IPS-18c (cell line): Measurements from ENCODE around the gene ATP8A2.

ENCODE experiments used
- H3K4me3 ChIP-seq: 2 replicates; pipeline ENCODE4 v1.7.0; 2013; ENCODE audit warnings: low read depth, mild to moderate bottlenecking, low read length, moderate library complexity; ENCODE audit not compliant: insufficient read depth
- H3K9me3 ChIP-seq: one replicate; pipeline ENCODE4 v1.6.1; 2013; ENCODE audit warnings: mild to moderate bottlenecking, low read length, moderate library complexity; ENCODE audit not compliant: control insufficient read depth, insufficient read depth

Gene ATP8A2

GRCh38 chr13:25709088-25709487, 337.3 kb downstream of the ATP8A2 start:
- Histone ChIP-seq H3K4me3 (no peak overlapping the region), H3K9me3 (no peaks in the 10 kb centered on the region)

GRCh38 chr13:25715760-25716159, 344.0 kb downstream of the ATP8A2 start:
- Histone ChIP-seq H3K9me3 (no peaks in the 10 kb centered on the region), H3K4me3 (no peak overlapping the region)

- Histone ChIP-seq H3K9me3 (no peaks in the 10 kb centered on the region), H3K4me3 (no peak overlapping the region)
Observed at GRCh38 chr13:25717666-25718197, 346.0 kb downstream of the ATP8A2 start.

GRCh38 chr13:25719666-25720065, 347.9 kb downstream of the ATP8A2 start:
- Histone ChIP-seq H3K4me3 (no peak overlapping the region), H3K9me3 (no peaks in the 10 kb centered on the region)

GRCh38 chr13:25722893-25723292, 351.1 kb downstream of the ATP8A2 start:
- Histone ChIP-seq H3K9me3 (no peaks in the 10 kb centered on the region), H3K4me3 (no peak overlapping the region)

GRCh38 chr13:25725104-25725503, 353.3 kb downstream of the ATP8A2 start:
- H3K9me3 ChIP-seq, result no peaks in the 10 kb centered on the region

GRCh38 chr13:25727250-25727649, 355.5 kb downstream of the ATP8A2 start:
- no peak overlapping the region for H3K4me3 ChIP-seq
- no peaks in the 10 kb centered on the region for H3K9me3 ChIP-seq

More at GRCh38 chr13:25725104-25725503, 353.3 kb downstream of the ATP8A2 start:
- no peak overlapping the region for H3K4me3 ChIP-seq

- Histone ChIP-seq H3K9me3 (no peaks in the 10 kb centered on the region), H3K4me3 (no peak overlapping the region)
Observed at GRCh38 chr13:25727810-25728209, 356.0 kb downstream of the ATP8A2 start.

GRCh38 chr13:25729201-25729600, 357.4 kb downstream of the ATP8A2 start:
- Histone ChIP-seq H3K4me3 (no peak overlapping the region), H3K9me3 (no peaks in the 10 kb centered on the region)

GRCh38 chr13:25731037-25731436, 359.3 kb downstream of the ATP8A2 start:
- Histone ChIP-seq H3K4me3 (no peak overlapping the region), H3K9me3 (no peaks in the 10 kb centered on the region)

- H3K4me3 ChIP-seq, result no peak overlapping the region
Observed at GRCh38 chr13:25731536-25731935, 359.8 kb downstream of the ATP8A2 start.

GRCh38 chr13:25732111-25732865, 360.5 kb downstream of the ATP8A2 start:
- no peak overlapping the region for H3K4me3 ChIP-seq
- no peaks in the 10 kb centered on the region for H3K9me3 ChIP-seq

More at GRCh38 chr13:25731536-25731935, 359.8 kb downstream of the ATP8A2 start:
- H3K9me3 ChIP-seq, result no peaks in the 10 kb centered on the region

- Histone ChIP-seq H3K4me3 (no peak overlapping the region), H3K9me3 (no peaks in the 10 kb centered on the region)
Observed at GRCh38 chr13:25733001-25733491, 361.3 kb downstream of the ATP8A2 start.

- H3K9me3 ChIP-seq, result no peaks in the 10 kb centered on the region
- no peak overlapping the region for H3K4me3 ChIP-seq
Observed at GRCh38 chr13:25733696-25734435, 362.1 kb downstream of the ATP8A2 start.

- no peaks in the 10 kb centered on the region for H3K9me3 ChIP-seq
Observed at GRCh38 chr13:25738342-25739196, 366.8 kb downstream of the ATP8A2 start.

GRCh38 chr13:25739376-25739775, 367.6 kb downstream of the ATP8A2 start:
- no peaks in the 10 kb centered on the region for H3K9me3 ChIP-seq

More at GRCh38 chr13:25738342-25739196, 366.8 kb downstream of the ATP8A2 start:
- H3K4me3 ChIP-seq, result no peak overlapping the region

GRCh38 chr13:25741796-25742195, 370.0 kb downstream of the ATP8A2 start:
- no peak overlapping the region for H3K4me3 ChIP-seq
- H3K9me3 ChIP-seq, result no peaks in the 10 kb centered on the region

More at GRCh38 chr13:25739376-25739775, 367.6 kb downstream of the ATP8A2 start:
- no peak overlapping the region for H3K4me3 ChIP-seq
